ENCODE results near the gene CACNG5.

CACNG5 gene

GRCh38 chr17:66834919-66835454 lies at the start of gene CACNG5:
Gene CACNG5, plus strand, starts transcription at chr17:66835117. Its CDS starts 42,216 bp downstream, at chr17:66877333.
- no peak for DNase-seq

DNA sequence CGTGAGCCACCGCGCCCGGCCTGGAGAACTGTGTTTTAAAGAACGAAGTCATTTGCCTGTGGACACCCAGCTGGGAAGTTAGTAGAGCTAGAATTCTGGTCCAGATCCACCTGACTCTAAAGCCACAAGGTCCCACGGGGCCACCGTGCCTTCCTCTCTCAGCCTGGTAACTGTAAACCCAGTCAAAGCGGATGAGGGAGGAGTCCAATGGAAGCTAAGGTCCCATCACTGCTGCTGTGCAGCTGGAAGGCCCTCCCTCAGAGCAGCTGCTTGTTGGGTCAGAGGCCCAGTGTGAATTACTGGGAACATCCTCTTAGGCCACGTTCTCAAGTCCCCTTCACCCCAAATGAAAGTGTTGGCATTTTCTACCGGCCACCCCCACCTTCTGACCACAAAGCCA lies 48.8 kb upstream of the CACNG5 start:
- no peak for DNase-seq

DNA sequence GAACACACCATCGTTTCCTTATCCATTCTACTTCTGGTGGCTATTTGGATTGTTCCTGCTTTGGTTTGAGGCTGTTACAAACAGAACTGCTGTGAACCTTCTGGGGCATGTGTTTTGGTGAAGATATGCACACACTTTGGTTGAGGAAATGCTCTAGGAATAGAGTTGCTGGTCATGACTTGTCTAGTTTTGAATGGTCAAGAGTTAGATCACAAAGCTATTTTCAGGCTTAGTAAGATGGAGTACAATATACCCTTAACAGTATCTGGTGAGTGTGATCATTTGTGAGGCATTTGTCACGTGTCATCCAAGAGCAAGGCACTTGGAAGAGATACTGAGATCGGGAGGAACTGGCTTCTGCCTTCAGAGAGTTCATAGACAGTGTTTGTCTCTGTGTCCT lies 47.0 kb upstream of the CACNG5 start:
- DNase-seq = no peak

DNA sequence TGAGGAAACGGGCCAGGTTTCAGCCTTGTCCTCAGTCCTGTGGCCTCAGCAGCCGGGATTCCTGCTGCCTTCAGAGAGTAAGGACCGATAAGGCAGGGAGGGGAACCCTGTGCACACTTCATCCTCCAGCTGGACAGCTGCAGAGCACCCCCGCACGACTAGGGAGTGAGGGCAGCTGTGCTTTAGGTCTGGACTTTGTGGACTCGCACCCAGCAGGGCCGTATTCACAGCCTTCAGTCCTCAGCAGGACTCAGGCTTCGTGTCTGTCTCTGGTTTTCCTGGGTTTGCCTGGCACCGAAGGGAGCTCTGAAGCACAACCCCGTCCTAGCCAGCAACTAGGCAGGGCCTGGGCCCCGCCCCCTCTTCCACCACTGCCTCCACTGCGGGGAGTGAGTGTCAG lies 45.8 kb upstream of the CACNG5 start:
- DNase-seq = no peak

DNA sequence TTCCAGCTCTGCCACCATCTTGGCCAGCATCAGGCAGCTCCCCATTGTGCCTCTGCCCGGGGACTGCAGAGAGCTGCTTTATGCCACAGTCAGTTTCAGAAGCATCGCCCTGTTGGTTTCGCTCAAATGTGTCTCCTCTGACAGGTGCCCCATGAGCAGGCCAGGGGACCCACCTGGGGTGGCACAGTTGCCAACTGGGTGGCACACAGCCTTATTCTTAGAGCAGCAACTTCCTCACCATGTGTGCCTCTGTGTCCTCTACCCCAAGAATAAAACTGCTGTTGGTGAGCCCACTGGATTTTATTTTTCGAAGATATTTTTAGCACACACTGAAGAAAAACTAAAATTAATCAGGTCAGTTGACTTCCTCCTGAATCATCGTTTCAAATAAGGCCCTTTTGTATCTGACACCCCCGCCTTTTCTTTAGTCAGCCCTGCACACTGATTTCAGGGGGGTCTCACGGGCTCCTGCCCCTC lies 44.9 kb upstream of the CACNG5 start:
- no peak for DNase-seq

GRCh38 chr17:66790501-66791061 lies 44.3 kb upstream of the CACNG5 start:
- DNase-seq = no peak

GRCh38 chr17:66791347-66791746 lies 43.6 kb upstream of the CACNG5 start:
- peak in 1 of 2 donors; percentile 13 for DNase-seq

DNA sequence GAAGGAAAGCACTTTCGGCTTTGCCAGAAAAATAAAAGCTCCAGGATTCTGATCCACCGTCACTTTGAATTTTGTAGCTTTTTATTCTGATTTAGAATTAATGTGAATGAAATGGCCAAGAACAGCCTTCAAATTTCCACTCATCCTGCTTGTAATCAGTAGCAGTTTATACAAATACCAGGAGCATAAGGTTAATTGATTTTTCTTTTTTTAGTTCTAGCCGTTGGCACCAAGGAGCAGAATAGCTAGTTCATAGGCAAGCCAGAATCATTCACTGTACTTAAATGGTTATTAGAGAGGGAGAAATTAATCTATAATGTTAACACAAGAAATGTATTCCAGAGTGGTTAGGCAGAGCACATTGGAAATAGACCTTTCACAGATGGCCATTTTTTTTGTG lies 41.1 kb upstream of the CACNG5 start:
- no peak for DNase-seq

DNA sequence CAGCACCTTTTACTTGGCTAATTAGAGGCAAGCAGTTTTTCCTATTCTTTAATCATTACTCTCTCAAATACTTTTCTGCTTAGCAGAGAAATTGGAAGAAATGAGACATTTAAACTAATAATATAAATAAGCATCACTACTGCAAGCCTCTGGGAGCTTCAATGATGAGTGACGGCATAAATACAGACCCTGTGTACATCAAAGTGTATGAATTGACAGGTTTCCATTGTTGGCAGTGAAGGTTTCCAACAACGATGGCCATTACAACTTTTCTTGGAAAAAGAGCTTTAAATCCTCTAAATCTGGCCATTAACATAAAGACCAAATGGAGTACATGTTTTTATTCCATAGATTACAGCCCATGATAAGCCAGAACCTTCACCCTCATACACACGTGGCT lies 39.4 kb upstream of the CACNG5 start:
- DNase-seq = no peak

DNA sequence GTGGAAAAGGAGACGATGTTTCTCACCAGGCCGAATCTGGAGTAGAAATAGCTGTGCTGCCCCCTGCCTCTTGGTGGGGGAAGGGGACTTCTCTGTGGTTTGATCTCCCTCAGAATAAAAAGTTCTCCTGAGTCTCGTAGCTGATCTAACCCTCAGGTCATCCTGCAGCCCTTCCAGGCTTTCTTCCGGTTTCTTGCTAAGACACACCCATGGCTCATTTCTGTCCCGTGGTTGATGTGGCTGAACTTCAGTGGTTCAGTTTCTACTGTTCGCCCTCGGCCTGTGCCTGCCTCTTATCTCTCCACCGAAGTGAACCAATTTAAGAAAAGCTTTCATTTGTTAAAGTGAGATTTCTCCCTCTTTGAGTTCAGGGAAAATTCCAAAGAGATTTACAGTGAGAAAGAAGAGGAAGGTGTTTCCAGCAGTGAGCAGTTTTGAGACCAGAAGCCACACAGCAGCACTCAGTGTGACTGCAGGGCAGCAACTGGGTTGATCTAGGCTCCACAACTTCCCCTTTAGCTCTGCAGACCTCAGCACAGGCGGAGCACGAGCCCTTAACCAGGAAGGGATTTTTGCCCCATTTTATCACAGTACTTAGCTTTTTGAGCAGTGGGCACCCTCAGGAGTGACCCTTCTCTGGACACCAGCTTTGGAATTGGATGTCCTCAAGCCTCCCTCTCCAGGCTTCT lies 34.9 kb upstream of the CACNG5 start:
- DNase-seq = no peak

- no peak for DNase-seq
Observed at GRCh38 chr17:66803474-66803951, 31.4 kb upstream of the CACNG5 start.

DNA sequence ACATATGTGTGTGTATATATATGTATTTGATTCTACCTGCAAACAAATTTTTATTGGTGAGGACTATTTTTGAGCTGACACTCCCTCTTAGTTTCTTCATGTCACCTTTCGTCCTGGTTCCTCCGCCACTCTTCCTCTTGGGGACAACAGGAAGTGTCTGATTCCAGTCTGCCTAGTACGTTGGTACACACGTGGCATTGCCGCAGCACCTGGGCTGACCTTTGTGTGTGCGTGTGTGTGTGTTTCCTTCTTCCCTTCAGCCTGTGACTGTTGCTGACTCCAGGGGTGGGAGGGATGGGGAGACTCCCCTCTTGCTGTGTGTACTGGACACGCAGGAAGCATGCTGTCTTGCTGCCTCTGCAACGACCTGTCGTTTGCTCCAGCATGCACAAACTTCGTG lies 29.4 kb upstream of the CACNG5 start:
- no peak for DNase-seq

DNA sequence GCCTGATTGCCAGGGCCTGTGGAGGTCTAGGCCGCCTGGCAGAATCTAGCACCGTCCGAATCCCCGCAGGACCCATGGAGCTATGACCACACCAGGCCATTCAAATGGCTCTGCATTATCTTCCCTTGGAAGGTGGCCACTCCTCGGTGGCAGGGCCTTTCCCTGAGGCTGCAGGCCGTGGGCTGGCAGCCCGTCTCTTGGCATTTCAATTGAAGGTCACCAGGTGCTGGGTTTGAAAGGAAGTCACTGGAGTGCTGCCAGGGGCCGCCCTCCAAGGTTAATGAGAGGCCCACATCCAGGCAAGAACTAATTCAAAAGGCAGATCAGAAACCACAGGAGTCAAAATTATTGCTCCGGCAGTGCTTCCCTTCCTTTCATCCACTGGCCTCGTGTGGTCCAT lies 27.7 kb upstream of the CACNG5 start:
- no peak for DNase-seq

GRCh38 chr17:66809408-66809807 lies 25.5 kb upstream of the CACNG5 start:
- DNase-seq = no peak

- no peak for DNase-seq
Observed at GRCh38 chr17:66810951-66811682, 23.8 kb upstream of the CACNG5 start.

DNA sequence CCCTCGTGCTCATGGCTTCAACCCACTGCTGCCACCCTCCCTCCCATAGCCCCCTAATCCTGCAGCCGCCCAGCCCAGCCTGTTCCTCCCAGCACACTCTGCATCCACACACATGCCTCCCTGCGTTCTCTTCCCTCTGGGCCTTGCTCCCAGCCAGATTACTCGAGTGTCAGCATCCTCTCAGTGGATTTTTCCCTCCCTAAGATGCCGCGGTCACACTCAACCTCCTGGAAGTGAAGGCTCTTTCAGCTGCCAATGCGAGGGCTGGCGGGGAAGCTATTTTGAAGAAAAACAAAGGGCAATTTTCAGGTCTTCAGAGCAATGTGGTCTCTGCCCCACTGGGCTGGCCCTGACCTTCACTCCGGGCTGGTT lies 23.2 kb upstream of the CACNG5 start:
- DNase-seq = no peak

GRCh38 chr17:66812571-66812970 lies 22.3 kb upstream of the CACNG5 start:
- DNase-seq = no peak

DNA sequence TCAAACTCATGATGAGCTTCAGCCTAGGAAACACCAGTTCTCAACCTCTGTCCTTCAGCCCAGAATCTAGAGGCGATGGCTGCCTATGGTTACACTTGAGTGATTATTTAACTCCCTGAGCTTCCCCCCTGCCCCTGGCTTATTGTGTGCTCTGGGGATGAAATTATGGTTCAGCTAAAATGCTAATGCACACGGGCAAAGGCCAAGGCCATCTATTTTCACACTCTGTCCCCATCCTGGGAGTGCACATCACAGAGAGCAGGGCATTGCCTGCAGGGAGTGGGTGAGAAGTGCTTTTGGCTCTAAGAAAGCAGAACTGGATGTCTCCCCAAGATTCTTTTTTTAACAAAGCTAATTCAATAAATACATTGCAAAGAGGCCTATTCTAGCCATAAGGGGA lies 21.6 kb upstream of the CACNG5 start:
- DNase-seq = no peak

- DNase-seq = no peak
Observed at GRCh38 chr17:66814026-66814425, 20.9 kb upstream of the CACNG5 start.

- no peak for DNase-seq
Observed at GRCh38 chr17:66814570-66814969, 20.3 kb upstream of the CACNG5 start.

DNA sequence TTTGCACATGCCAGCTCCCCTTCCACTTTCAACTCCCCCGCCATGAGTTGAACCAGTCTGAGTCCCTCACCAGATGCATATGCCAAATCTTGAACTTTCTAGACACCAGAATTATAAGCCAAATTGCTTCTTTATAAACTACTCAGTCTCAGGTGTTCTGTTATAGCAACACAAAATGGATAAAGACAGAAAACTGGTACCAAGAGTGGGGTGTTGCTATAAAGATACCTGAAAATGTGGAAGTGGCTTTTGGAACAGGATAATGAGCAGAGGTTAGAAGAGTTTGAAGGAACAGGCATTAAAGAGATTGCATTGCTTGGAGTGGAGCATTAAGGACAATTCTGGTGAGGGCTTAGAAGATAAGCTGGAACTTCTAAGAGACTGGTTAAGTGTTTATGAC lies 17.2 kb upstream of the CACNG5 start:
- no peak for DNase-seq

GRCh38 chr17:66819466-66819865 lies 15.5 kb upstream of the CACNG5 start:
- no peak for DNase-seq

- no peak for DNase-seq
Observed at GRCh38 chr17:66822009-66822408, 12.9 kb upstream of the CACNG5 start.

- DNase-seq = no peak
Observed at GRCh38 chr17:66826856-66827255, 8.1 kb upstream of the CACNG5 start.

All from CD4-positive, alpha-beta T cell treated with Interleukin-1 beta for 1 hour (primary cell).